Measurements from ENCODE around the gene RTP5.

GRCh38 chr2:241901500-241902351, 32.2 kb downstream of the RTP5 start:
- TF ChIP-seq EZH2phosphoT487 (IDR thresholded peaks at IDR 0.05; ENCODE audit: borderline replicate concordance, low read length) (no peak), CTCF (IDR thresholded peaks at IDR 0.05; ENCODE audit: low read depth, low read length, poor library complexity, severe bottlenecking) (no peak)
